ENCODE data around the gene GPN2.

Gene GPN2

DNA sequence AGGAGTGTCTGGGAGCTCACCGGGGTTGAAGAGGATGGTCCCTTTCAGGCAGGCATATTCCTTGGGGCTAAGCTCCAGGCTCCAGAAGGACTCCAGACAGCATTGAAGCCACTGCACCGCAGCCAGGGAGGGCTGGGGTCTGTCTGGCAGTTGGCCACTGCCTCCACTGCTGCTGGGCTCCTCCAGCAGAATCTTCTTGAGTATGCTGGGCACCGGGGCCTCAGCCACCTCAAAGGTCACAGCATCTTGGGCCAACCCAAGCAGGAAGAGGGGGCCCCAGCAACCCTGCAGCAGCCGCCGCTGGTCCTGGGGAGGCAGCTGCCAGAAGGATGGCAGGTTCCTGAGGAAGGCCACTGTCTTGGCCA, 23.3 kb upstream of the GPN2 start:
- ChIA-PET POLR2A (ENCODE audit: low non-redundant PET) (interaction anchor here (0.5 kb wide), 1 partner anchor 43 kb away, joined by 4 read pairs; no protein-coding TSS in a partner anchor), CTCF (interaction anchor here (0.7 kb wide), 1 partner anchor 35 kb away, joined by 4 read pairs; no protein-coding TSS in a partner anchor)
- DNase-seq (ENCODE audit: low spot score) = no peak
- no peak overlapping the region for H3K27ac ChIP-seq
- TF ChIP-seq, protein P1, sequence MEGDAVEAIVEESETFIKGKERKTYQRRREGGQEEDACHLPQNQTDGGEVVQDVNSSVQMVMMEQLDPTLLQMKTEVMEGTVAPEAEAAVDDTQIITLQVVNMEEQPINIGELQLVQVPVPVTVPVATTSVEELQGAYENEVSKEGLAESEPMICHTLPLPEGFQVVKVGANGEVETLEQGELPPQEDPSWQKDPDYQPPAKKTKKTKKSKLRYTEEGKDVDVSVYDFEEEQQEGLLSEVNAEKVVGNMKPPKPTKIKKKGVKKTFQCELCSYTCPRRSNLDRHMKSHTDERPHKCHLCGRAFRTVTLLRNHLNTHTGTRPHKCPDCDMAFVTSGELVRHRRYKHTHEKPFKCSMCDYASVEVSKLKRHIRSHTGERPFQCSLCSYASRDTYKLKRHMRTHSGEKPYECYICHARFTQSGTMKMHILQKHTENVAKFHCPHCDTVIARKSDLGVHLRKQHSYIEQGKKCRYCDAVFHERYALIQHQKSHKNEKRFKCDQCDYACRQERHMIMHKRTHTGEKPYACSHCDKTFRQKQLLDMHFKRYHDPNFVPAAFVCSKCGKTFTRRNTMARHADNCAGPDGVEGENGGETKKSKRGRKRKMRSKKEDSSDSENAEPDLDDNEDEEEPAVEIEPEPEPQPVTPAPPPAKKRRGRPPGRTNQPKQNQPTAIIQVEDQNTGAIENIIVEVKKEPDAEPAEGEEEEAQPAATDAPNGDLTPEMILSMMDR (conservative IDR thresholded peaks at IDR 0.05; ENCODE audit: low read depth) = no peak

DNA sequence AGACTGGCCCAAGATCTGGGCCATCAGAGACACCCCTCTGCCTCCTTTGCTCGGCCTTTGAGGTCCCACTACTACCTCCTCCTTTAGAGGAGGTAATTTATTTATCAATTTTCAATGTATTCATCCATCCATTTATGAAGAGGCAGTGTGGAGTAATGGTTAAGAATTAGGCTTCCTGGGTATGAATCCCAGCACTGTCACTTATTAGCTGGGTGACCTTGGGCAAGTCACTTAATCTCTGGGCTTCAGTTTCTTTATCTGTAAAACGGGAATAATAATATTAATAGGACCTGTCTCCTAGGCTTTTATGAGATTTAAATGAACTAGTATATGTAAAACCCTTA, 22.0 kb upstream of the GPN2 start:
- ChIA-PET CTCF (no interaction called here), POLR2A (ENCODE audit: low non-redundant PET) (no interaction called here)
- no peak overlapping the region for H3K27ac ChIP-seq
- TF ChIP-seq, protein P1 (conservative IDR thresholded peaks at IDR 0.05; ENCODE audit: low read depth) = no peak
- DNase-seq (ENCODE audit: low spot score) = no peak

DNA sequence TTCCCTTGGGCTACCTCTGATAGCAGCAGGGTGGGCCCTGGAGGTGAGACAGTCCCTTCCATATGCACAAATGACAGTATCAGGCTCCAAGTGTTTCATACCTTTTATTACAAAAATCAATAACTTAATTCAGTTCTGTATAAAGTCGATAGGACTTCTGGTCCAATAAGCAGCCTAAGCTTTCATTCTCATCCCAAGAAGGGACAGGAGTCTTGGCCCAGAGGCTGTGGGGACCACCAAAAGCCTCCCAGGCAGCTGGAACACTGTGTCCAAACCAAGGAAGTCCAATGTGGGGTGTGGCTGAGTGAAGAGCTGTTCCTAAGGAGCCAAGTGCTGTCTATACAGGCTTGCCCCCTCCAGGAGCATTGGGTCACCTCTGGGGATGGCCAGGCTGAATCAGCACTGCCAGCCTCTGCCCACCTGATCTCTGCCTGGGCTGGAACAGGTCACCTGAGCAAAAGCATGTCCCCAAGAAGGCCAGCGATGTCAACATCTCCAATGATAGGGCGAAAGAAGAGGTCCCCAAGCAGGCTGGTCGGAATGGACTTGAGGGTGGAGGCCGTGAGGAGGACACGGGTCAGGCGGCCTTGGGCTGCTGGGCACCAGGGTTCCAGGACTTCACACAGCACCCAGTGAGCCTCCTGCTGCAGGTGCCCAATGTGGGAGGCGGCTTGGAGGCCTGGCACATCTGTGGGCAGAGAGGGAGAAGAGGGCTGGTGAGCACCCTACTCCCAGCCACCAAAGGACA, 21.5 kb upstream of the GPN2 start:
- H3K27ac ChIP-seq = no peak overlapping the region
- CTCF ChIA-PET = no interaction called here
- TF ChIP-seq, protein P1 (conservative IDR thresholded peaks at IDR 0.05; ENCODE audit: low read depth) = no peak
- no peak for DNase-seq (ENCODE audit: low spot score)
- POLR2A ChIA-PET (ENCODE audit: low non-redundant PET) = no interaction called here

DNA sequence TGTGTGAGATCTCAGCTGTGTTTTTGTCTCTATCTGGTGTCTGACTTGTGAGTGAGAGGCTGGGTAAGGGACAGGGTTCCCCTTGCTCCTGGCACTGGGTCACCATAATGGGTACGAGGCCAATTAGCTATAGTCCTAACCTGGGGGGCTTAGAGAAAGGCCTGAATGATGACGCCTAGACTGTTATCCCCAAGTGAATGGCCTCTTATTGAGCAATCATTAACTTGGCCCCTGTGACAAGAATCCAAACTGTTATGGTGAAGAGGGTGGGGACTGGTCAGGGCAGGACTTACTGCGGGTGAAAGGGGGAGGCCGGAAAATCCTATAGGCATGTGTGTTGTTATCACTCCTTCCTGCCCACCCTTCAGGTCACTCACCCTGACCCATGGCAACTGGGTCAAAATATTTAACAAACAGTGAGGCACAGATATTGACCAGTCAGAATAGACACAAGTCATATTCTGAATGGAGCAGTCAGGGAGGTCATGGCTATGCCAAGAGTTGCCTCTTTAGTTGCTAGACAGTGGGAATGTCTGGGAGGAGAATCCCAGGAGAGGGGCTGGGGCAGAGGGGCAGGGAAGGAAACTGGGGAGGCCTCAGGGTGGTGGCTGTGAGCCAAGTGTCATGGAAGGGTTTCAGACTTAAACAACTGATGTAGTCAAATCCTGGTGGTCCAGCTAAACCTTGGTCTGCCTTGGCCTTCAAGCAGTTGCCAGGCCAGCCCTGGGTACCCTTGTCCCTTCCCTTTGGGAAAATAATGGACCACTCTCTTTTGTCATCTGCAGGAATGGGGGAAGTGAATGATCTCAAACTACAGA, 20.5 kb upstream of the GPN2 start:
- ChIA-PET CTCF (interaction anchor here (0.7 kb wide), 1 partner anchor 35 kb away, joined by 4 read pairs; no protein-coding TSS in a partner anchor), POLR2A (ENCODE audit: low non-redundant PET) (no interaction called here)

DNA sequence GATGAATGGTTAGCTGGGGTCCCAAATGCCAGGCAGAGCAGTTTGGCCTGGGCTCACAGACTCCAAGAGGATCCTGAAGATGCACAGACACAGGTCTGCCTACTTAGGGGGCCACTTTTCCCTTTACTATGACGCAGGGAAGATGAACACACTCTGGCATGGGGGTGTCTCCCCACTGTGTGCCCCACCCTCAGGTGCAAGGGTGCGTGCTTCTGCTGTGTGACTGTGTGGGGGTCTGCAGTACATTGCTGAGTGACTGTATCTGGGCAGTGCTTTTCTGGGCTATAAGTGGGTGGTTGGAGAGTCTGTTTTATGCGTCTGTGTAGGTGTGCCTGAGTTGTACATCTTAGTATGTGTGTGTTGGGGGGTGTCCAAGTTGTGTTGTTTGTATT, 19.9 kb upstream of the GPN2 start:
- TF ChIP-seq, protein P1 (conservative IDR thresholded peaks at IDR 0.05; ENCODE audit: low read depth) = no peak
- POLR2A ChIA-PET (ENCODE audit: low non-redundant PET) = no interaction called here
- no peak overlapping the region for H3K27ac ChIP-seq
- no peak for DNase-seq (ENCODE audit: low spot score)
- CTCF ChIA-PET = interaction anchor here (0.7 kb wide), 1 partner anchor 36 kb away, joined by 4 read pairs; no protein-coding TSS in a partner anchor

More for the DNA sequence above, 20.5 kb upstream of the GPN2 start:
- H3K27ac ChIP-seq = no peak overlapping the region
- no peak for DNase-seq (ENCODE audit: low spot score)
- TF ChIP-seq, protein P1 (conservative IDR thresholded peaks at IDR 0.05; ENCODE audit: low read depth) = no peak

DNA sequence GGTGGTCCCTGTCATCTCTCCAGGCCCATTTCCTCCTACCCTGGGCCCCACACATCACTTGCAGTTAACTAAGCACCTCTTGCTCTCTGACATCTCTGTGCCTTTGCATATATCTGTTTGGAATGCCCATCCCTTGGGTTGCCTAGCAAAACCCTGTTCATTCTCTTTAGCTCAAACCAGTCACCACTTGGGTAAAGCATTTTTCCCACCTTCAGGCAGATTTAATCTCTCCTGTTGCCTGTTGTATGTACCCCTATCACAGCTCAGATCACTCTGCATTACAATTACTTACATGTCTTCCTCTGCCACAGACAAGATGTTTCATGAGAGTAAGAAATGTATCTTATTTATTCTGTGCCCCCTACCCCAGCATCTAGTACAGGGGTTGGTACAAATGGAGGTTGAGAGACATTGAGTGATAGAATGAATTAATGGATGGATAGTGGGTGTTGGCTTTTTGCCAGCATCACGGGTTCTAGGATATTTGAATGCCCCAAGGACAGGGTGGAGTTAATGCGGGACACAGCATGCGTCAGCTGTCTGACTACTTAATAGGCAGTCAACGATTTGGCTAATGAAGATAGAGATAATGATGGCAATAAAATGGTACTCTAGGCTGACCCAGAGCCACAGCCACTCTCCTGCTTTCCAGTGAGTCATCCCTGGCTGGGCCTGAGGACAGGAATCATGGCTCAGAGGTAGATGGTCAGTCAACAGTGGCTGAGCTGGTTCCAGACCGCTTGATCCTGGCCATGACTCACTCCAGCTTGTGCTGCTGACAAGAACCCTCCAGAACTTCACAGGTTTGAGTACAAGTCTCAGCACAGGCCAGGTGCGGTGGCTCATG, 17.2 kb upstream of the GPN2 start:
- peak; percentile 90 for DNase-seq (ENCODE audit: low spot score)
- TF ChIP-seq, protein P1 (conservative IDR thresholded peaks at IDR 0.05; ENCODE audit: low read depth) = no peak
- ChIA-PET POLR2A (ENCODE audit: low non-redundant PET) (interaction anchor here (1.1 kb wide), 1 partner anchor 42 kb away, joined by 3 read pairs; no protein-coding TSS in a partner anchor), CTCF (interaction anchor here (0.6 to 1.1 kb wide), 3 partner anchors 11 to 1982 kb away, joined by 3 to 7 read pairs (median 5); no protein-coding TSS in a partner anchor)
- H3K27ac ChIP-seq = peak overlapping the region; percentile 68

Measured in RWPE1 (cell line).